NCI-H187 (cell line): ENCODE measurements around the gene C2orf81.
"Not testable (repeated sequence)": the region's sequence is repeated elsewhere in the genome, so short reads cannot be mapped to it uniquely, and the experiment has no call there.

ENCODE experiments used
- DNase-seq, 2 experiments: peaks; one replicate each; lab custom pipeline; 2025; lab: John Stamatoyannopoulos, UW

The C2orf81 gene

GRCh38 chr2:74421221-74421870, at the start of gene C2orf81, which contains the start of gene WDR54:
C2orf81 (minus strand) TSS chr2:74421619; CDS start chr2:74421560, 59 bp downstream.
WDR54 (plus strand) TSS chr2:74421730; CDS start chr2:74422154, 424 bp downstream.
- DNase-seq: peak; percentile 73 to 79

- DNase-seq: not testable (repeated sequence)
These were observed 49.3 kb upstream of the C2orf81 start for GRCh38 chr2:74470742-74471141.

- DNase-seq: no peak
These were observed 43.0 kb upstream of the C2orf81 start for GRCh38 chr2:74464406-74464805.

GRCh38 chr2:74462786-74463105, 41.3 kb upstream of the C2orf81 start:
- no peak for DNase-seq

GRCh38 chr2:74462054-74462785, 40.8 kb upstream of the C2orf81 start:
- no peak for DNase-seq

- DNase-seq: no peak
These were observed 40.0 kb upstream of the C2orf81 start for GRCh38 chr2:74461187-74462053.

- not testable (repeated sequence) for DNase-seq
These were observed 38.8 kb upstream of the C2orf81 start for GRCh38 chr2:74460187-74460586.

- DNase-seq: not testable (repeated sequence)
These were observed 38.2 kb upstream of the C2orf81 start for GRCh38 chr2:74459503-74460118.

- DNase-seq: no peak
These were observed 37.5 kb upstream of the C2orf81 start for GRCh38 chr2:74458938-74459363.

GRCh38 chr2:74458132-74458937, 36.9 kb upstream of the C2orf81 start, which contains the start of gene WBP1:
WBP1 (plus strand) TSS chr2:74458438; CDS start chr2:74458603, 165 bp downstream.
- peak; percentile 93 for DNase-seq

GRCh38 chr2:74457549-74458131, 36.2 kb upstream of the C2orf81 start:
- peak; percentile 53 to 71 for DNase-seq

- no peak for DNase-seq
These were observed 35.7 kb upstream of the C2orf81 start for GRCh38 chr2:74457129-74457548.

- peak; percentile 75 to 82 for DNase-seq
These were observed 33.5 kb upstream of the C2orf81 start, which contains the start of gene INO80B for GRCh38 chr2:74454654-74455511. INO80B (plus strand) TSS chr2:74455087; CDS start chr2:74455117, 30 bp downstream.

- no peak for DNase-seq
These were observed 29.3 kb upstream of the C2orf81 start for GRCh38 chr2:74450570-74451190.

- DNase-seq: no peak
These were observed 27.4 kb upstream of the C2orf81 start for GRCh38 chr2:74448771-74449170.

GRCh38 chr2:74447230-74447999, 26.0 kb upstream of the C2orf81 start:
- no peak for DNase-seq

- DNase-seq: no peak
These were observed 23.3 kb upstream of the C2orf81 start for GRCh38 chr2:74444498-74445318.
